ENCODE data around the gene C4orf50. TPM values are rescaled to one million over a fixed set of nuclear protein-coding genes. Genes with fewer than 3 reads are reported as not detected.

Gene C4orf50
- polyA plus RNA-seq, 3 donors, result not detected

DNA sequence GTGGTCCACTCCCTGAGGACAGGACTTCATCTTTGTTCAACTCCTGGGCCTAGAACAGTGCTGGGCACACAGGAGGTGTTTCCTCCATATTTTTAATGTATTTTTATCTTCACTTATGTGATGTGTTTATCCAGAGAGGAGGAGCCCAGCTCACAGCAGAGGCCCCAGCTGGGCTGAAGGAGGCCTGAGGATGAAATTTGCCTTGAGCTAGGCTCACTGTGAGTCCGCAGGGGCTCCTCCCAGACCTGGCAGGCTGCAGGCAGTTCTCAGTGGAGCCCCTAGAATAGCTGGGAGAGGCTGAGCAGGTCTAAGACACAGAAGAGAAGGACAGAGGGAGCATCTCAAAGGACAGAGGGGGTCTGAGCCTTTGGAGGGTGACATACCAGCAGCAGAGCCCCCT, 26.8 kb downstream of the C4orf50 start:
- Mint-ChIP-seq H3K27me3 (ENCODE audit: low read depth in 3 of 3) (peaks cover 0 to 10% (median 9%) of the 10 kb centered on the region in 3 donors), H3K27ac (no peak overlapping the region), H3K9me3 (peaks cover 0 to 2% (median 0%) of the 10 kb centered on the region in 7 donors)

DNA sequence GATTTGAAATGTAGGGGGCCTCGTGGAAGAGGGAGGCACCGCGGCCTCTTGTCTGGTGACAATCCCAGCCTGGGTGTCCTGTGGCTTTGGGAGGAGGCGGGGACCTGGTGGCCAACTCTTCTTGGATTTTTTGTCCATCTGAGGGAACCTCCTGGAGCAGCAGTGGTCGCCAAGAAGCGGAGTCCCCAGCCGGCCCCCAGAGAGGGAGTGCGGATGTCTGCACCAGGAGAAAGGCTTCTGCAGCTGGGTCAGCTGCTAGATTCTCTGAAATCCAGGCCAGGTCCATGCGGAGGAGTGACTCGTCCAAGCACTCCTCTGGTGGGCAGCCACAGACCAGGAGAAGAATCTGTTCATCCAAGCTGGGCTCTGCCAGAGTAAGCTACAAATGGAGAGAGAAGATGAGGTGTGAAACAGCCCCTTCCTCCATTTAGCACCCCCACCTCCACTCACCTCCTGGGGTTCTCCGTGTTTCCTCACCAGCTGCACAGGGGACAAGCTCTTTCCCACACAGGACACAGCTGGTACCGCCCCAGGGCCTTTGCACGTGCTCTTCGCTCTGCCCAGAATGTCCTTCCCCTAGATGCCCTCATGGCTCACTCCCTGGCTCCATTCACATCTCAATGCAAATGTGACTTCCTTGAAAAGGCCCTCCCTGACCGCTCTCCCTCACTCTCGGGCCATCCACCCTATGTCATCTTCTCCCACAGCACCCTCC, 27.6 kb downstream of the C4orf50 start:
- H3K4me1 Mint-ChIP-seq, result peaks cover 2% of the 10 kb centered on the region
- Histone ChIP-seq H3K4me1 (ENCODE audit: control insufficient read depth in 1 of 2, insufficient read depth in 2 of 2, low read length in 2 of 2) (no peaks in the 10 kb centered on the region), H3K9me3 (replicated peaks in 1 of 2; ENCODE audit: control insufficient read depth in 1 of 2, insufficient read depth in 1 of 2, low read length in 2 of 2) (no peaks in the 10 kb centered on the region), H3K4me2 (replicated peaks; ENCODE audit: extremely low read depth, low read length, poor library complexity, severe bottlenecking) (no peak overlapping the region), H3K4me3 (replicated peaks in 1 of 3; ENCODE audit: low read depth in 2 of 3, low read length in 3 of 3) (no peak overlapping the region), H4K20me1 (ENCODE audit: insufficient read depth, low read length) (no peaks in the 10 kb centered on the region), H3K9ac (ENCODE audit: insufficient read depth, low read length, poor library complexity, severe bottlenecking) (no peak overlapping the region), H3K27ac (ENCODE audit: low read depth in 1 of 2, low read length in 2 of 2) (no peak overlapping the region), H2AFZ (ENCODE audit: insufficient read depth, low read depth, low read length, poor library complexity, severe bottlenecking) (no peak overlapping the region), H3K27me3 (ENCODE audit: control insufficient read depth in 2 of 2, insufficient read depth in 2 of 2, low read length in 2 of 2) (no peaks in the 10 kb centered on the region), H3K79me2 (ENCODE audit: insufficient read depth, low read length) (no peaks in the 10 kb centered on the region), H3K36me3 (replicated peaks in 1 of 2; ENCODE audit: control insufficient read depth in 1 of 2, insufficient read depth in 2 of 2, low read length in 2 of 2) (no peaks in the 10 kb centered on the region)
- H3K9me3 Mint-ChIP-seq, result peaks cover 0 to 2% (median 0%) of the 10 kb centered on the region in 7 donors
- H3K27me3 Mint-ChIP-seq (ENCODE audit: low read depth in 3 of 3), result peaks cover 0 to 9% (median 7%) of the 10 kb centered on the region in 3 donors
- TF ChIP-seq, protein P1, sequence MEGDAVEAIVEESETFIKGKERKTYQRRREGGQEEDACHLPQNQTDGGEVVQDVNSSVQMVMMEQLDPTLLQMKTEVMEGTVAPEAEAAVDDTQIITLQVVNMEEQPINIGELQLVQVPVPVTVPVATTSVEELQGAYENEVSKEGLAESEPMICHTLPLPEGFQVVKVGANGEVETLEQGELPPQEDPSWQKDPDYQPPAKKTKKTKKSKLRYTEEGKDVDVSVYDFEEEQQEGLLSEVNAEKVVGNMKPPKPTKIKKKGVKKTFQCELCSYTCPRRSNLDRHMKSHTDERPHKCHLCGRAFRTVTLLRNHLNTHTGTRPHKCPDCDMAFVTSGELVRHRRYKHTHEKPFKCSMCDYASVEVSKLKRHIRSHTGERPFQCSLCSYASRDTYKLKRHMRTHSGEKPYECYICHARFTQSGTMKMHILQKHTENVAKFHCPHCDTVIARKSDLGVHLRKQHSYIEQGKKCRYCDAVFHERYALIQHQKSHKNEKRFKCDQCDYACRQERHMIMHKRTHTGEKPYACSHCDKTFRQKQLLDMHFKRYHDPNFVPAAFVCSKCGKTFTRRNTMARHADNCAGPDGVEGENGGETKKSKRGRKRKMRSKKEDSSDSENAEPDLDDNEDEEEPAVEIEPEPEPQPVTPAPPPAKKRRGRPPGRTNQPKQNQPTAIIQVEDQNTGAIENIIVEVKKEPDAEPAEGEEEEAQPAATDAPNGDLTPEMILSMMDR (IDR thresholded peaks at IDR 0.05), result no peak
- intact Hi-C loops (cut with micrococcal nuclease), result no loop called here
- WGBS (ENCODE audit: insufficient coverage), result 93% methylated on average over 15 of the region's 16 CpGs
- DNase-seq, result no peak
- no peaks in the 10 kb centered on the region for H3K36me3 Mint-ChIP-seq
- H3K27ac Mint-ChIP-seq, result peak overlapping the region in 2 of 7 donors; percentile 9 to 18
- no peak overlapping the region for H3K4me3 Mint-ChIP-seq

More for the DNA sequence above, 26.8 kb downstream of the C4orf50 start:
- no peaks in the 10 kb centered on the region for H3K27me3 ChIP-seq (ENCODE audit: control insufficient read depth in 2 of 2, insufficient read depth in 2 of 2, low read length in 2 of 2)
- no peaks in the 10 kb centered on the region for H3K79me2 ChIP-seq (ENCODE audit: insufficient read depth, low read length)
- H3K4me3 Mint-ChIP-seq, result no peak overlapping the region
- H3K4me3 ChIP-seq (replicated peaks in 1 of 3; ENCODE audit: low read depth in 2 of 3, low read length in 3 of 3), result no peak overlapping the region
- H2AFZ ChIP-seq (ENCODE audit: insufficient read depth, low read depth, low read length, poor library complexity, severe bottlenecking), result no peak overlapping the region
- no peak overlapping the region for H3K27ac ChIP-seq (ENCODE audit: low read depth in 1 of 2, low read length in 2 of 2)
- H3K9me3 ChIP-seq (replicated peaks in 1 of 2; ENCODE audit: control insufficient read depth in 1 of 2, insufficient read depth in 1 of 2, low read length in 2 of 2), result no peaks in the 10 kb centered on the region
- TF ChIP-seq, protein P1 (IDR thresholded peaks at IDR 0.05), result no peak
- H3K9ac ChIP-seq (ENCODE audit: insufficient read depth, low read length, poor library complexity, severe bottlenecking), result no peak overlapping the region
- DNase-seq, result no peak
- H3K36me3 ChIP-seq (replicated peaks in 1 of 2; ENCODE audit: control insufficient read depth in 1 of 2, insufficient read depth in 2 of 2, low read length in 2 of 2), result no peaks in the 10 kb centered on the region
- H3K4me1 Mint-ChIP-seq, result peaks cover 2% of the 10 kb centered on the region
- 55% methylated on average over 1 of the region's 1 CpG for WGBS (ENCODE audit: insufficient coverage)
- H4K20me1 ChIP-seq (ENCODE audit: insufficient read depth, low read length), result no peaks in the 10 kb centered on the region
- intact Hi-C loops (cut with micrococcal nuclease), result no loop called here
- H3K4me1 ChIP-seq (ENCODE audit: control insufficient read depth in 1 of 2, insufficient read depth in 2 of 2, low read length in 2 of 2), result no peaks in the 10 kb centered on the region
- no peak overlapping the region for H3K4me2 ChIP-seq (replicated peaks; ENCODE audit: extremely low read depth, low read length, poor library complexity, severe bottlenecking)
- no peaks in the 10 kb centered on the region for H3K36me3 Mint-ChIP-seq
